WTC11 (cell line): ENCODE measurements around the gene MED13.

Source experiments
- CREB1 ChIP-seq: sonication (generic); formaldehyde crosslinking; IDR thresholded peaks from 2 replicates; pipeline ENCODE4 v1.8.0; 2023; ENCODE audit warnings: mild to moderate bottlenecking, missing genetic modification reagents
- CREM ChIP-seq: sonication (generic); formaldehyde crosslinking; IDR thresholded peaks from 2 replicates; pipeline ENCODE4 v1.8.1; 2022; ENCODE audit warnings: mild to moderate bottlenecking, missing genetic modification reagents, moderate library complexity
- EMX1 ChIP-seq: fragments of 250-450 bp; sonication (Bioruptor Pico); IDR thresholded peaks from 2 replicates; pipeline ENCODE4 v1.8.0; 2021; ENCODE audit warnings: mild to moderate bottlenecking
- GRHL2 ChIP-seq: fragments of 250-450 bp; sonication (Bioruptor Pico); IDR thresholded peaks from 2 replicates; pipeline ENCODE4 v1.8.0; 2022; ENCODE audit warnings: mild to moderate bottlenecking, moderate library complexity; ENCODE audit not compliant: insufficient replicate concordance, severe bottlenecking
- NFYB ChIP-seq: sonication (generic); formaldehyde crosslinking; conservative IDR thresholded peaks from 2 replicates; pipeline ENCODE4 v1.8.0; 2022; ENCODE audit warnings: low read depth, missing genetic modification reagents
- NR1H2 ChIP-seq: sonication (generic); formaldehyde crosslinking; IDR thresholded peaks from 2 replicates; pipeline ENCODE4 v1.9.0; 2021; ENCODE audit warnings: mild to moderate bottlenecking, moderate library complexity, missing genetic modification reagents
- SP1 ChIP-seq: sonication (generic); formaldehyde crosslinking; conservative IDR thresholded peaks from 2 replicates; pipeline ENCODE4 v1.8.1; 2022; ENCODE audit warnings: missing genetic modification reagents
- ZBTB21 ChIP-seq: sonication (generic); formaldehyde crosslinking; IDR thresholded peaks from 2 replicates; pipeline ENCODE4 v1.8.1; 2023; ENCODE audit warnings: mild to moderate bottlenecking, missing genetic modification reagents, borderline replicate concordance
- ZNF263 ChIP-seq: sonication (generic); formaldehyde crosslinking; IDR thresholded peaks from 2 replicates; pipeline ENCODE4 v1.8.1; 2022; ENCODE audit warnings: low read depth, mild to moderate bottlenecking, moderate library complexity, missing genetic modification reagents
- TF ChIP-seq, protein P1 (sequence below): fragments of 200-600 bp; IDR thresholded peaks from 2 replicates; pipeline ENCODE4 v1.8.0; 2022; ENCODE audit warnings: antibody characterized with exemption
- TF ChIP-seq, protein P2 (sequence below): sonication (generic); formaldehyde crosslinking; IDR thresholded peaks from 2 replicates; pipeline ENCODE4 v1.8.1; 2022; ENCODE audit warnings: missing genetic modification reagents, borderline replicate concordance
- TF ChIP-seq, protein P3 (sequence below): sonication (generic); formaldehyde crosslinking; IDR thresholded peaks from 2 replicates; pipeline ENCODE4 v1.8.0; 2022; ENCODE audit warnings: mild to moderate bottlenecking, missing genetic modification reagents

DNA sequence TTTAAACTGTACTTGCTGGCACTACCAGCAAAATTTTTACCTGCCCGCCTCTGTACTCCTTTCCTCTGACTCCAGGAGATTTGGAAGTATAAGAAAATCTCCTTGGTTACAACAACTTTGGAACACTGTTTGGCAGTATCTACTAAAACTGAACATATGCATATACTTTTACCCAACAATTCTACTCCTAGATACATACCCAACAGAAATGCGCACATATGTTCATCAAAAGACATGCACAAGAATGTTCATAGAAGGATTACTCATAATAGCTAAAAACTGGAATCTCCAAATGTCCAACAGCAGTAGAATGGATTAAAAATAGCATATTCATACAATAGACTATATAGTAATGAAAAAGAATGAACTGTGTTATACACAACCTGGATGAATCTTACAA lies 21.7 kb upstream of the MED13 start:
- TF ChIP-seq ZNF263 (CRISPR knock-in tag): no peak
- TF ChIP-seq NFYB (CRISPR knock-in tag): no peak
- TF ChIP-seq, protein P1, sequence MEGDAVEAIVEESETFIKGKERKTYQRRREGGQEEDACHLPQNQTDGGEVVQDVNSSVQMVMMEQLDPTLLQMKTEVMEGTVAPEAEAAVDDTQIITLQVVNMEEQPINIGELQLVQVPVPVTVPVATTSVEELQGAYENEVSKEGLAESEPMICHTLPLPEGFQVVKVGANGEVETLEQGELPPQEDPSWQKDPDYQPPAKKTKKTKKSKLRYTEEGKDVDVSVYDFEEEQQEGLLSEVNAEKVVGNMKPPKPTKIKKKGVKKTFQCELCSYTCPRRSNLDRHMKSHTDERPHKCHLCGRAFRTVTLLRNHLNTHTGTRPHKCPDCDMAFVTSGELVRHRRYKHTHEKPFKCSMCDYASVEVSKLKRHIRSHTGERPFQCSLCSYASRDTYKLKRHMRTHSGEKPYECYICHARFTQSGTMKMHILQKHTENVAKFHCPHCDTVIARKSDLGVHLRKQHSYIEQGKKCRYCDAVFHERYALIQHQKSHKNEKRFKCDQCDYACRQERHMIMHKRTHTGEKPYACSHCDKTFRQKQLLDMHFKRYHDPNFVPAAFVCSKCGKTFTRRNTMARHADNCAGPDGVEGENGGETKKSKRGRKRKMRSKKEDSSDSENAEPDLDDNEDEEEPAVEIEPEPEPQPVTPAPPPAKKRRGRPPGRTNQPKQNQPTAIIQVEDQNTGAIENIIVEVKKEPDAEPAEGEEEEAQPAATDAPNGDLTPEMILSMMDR: no peak
- no peak for TF ChIP-seq EMX1 (CRISPR knock-in tag)
- no peak for TF ChIP-seq ZBTB21 (CRISPR knock-in tag)
- no peak for TF ChIP-seq NR1H2 (CRISPR knock-in tag)
- TF ChIP-seq SP1 (CRISPR knock-in tag): no peak
- no peak for TF ChIP-seq CREM (CRISPR knock-in tag)
- TF ChIP-seq, protein P2, sequence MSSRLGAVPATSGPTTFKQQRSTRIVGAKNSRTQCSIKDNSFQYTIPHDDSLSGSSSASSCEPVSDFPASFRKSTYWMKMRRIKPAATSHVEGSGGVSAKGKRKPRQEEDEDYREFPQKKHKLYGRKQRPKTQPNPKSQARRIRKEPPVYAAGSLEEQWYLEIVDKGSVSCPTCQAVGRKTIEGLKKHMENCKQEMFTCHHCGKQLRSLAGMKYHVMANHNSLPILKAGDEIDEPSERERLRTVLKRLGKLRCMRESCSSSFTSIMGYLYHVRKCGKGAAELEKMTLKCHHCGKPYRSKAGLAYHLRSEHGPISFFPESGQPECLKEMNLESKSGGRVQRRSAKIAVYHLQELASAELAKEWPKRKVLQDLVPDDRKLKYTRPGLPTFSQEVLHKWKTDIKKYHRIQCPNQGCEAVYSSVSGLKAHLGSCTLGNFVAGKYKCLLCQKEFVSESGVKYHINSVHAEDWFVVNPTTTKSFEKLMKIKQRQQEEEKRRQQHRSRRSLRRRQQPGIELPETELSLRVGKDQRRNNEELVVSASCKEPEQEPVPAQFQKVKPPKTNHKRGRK (CRISPR knock-in tag): no peak
- TF ChIP-seq CREB1 (CRISPR knock-in tag): no peak
- no peak for TF ChIP-seq GRHL2 (CRISPR knock-in tag)
- TF ChIP-seq, protein P3, sequence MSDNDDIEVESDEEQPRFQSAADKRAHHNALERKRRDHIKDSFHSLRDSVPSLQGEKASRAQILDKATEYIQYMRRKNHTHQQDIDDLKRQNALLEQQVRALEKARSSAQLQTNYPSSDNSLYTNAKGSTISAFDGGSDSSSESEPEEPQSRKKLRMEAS (CRISPR knock-in tag): no peak
